Tongue (tissue), 3 donors: Measurements from ENCODE around the gene BCLAF3. TPM values are rescaled to one million over a fixed set of nuclear protein-coding genes. Genes with fewer than 3 reads are reported as not detected.

Source experiments
- DNase-seq: peaks from one replicate; pipeline ENCODE4 v3.0.0-alpha.2; 2015
- small RNA-seq: library from RNA; depleted of rRNA; stranded (forward); fragments of <200 nt; gene quantifications from one replicate; pipeline ENCODE3, GENCODE V24; 2014; ENCODE audit warnings: low replicate concordance
- total RNA-seq: library from RNA; depleted of rRNA; stranded (reverse); fragments of >200 nt; gene quantifications from one replicate; pipeline ENCODE4 v1.2.3, GENCODE V29; 2014

Gene BCLAF3
- total RNA-seq, 1 donor from 2014 or later: 12.2 TPM

- DNase-seq: no peak
Measured at GRCh38 chrX:19966056-19966455, 24.8 kb downstream of the BCLAF3 start.

GRCh38 chrX:19964017-19964710, 26.7 kb downstream of the BCLAF3 start:
- no peak for DNase-seq

DNA sequence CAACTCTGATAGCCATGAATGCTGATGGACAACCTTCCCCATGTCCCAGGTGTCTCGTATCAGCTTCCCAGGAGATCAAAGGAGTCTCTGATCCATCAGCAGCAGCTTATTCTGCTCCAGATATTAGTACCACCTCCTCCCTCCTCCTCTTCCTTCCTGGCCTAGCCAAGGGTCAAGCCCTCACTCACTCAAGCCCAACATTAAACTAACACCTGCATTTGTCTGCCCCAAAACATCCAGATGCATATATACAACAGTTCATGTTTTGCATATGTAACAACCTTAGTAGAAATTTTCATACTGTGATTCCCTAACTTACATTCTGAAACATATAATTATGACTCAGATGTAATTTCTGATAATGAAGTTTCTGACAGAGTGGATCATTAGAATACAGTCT, 29.9 kb downstream of the BCLAF3 start:
- DNase-seq: no peak

DNA sequence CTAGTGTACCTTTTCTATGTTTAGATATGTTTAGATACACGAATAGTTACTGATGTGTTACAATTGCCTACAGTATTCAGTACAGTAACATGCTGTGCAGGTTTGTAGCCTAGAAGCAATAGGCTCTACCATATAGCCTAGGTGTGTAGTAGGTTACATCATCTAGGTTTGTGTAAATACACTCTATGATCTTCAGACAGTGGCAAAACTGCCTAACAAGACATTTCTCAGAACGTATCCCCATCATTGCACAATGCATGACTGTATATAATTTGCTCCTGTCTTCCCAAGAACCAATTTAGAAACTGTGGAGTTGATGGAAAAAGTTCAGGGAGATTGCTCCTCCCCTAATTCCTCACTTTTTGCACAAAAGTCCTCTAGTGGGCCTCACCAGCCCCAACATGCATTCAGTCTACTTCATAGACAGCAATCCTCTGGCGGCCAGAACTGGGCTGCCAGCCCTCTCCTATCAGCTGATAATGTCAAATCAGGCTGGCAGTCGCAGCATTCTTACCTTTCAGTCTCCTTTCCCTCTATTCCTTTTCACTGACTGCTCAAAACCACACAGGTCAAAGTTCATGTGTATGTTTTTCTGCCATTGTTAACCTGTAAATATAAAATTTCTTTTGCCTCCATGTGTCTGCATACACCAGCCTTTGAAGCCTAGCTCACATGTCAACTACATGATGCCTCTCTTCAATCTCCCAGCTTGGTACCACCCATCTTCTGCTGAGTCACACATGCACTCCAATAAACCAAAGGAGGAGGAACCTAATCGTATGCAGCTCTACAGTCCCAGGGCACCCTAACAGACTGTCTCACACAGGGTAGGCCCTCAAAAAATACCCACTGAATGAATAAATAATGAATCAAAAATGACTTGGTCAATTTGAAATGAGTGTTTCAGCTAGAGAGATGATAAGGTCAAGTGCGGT, 32.0 kb downstream of the BCLAF3 start:
- no peak for DNase-seq

DNA sequence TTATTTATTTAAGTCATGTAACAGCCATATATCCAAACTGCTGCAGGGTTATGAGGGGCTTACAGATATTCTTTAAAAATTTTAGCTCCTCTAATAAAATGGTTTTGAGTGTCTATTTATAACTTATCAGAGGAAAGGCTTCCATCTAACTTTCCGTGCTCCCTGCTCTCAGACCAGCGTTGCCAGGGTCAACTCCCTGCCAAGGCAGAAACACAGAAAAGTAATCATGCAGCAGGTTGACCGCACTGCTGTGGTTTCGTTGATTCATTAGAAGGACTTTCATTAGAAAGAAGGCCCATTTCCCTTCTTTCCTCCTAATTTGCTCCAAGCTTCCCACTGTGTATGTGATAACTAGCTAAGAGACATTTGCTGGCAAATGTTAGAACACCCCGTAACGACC, 33.9 kb downstream of the BCLAF3 start:
- no peak for DNase-seq

DNA sequence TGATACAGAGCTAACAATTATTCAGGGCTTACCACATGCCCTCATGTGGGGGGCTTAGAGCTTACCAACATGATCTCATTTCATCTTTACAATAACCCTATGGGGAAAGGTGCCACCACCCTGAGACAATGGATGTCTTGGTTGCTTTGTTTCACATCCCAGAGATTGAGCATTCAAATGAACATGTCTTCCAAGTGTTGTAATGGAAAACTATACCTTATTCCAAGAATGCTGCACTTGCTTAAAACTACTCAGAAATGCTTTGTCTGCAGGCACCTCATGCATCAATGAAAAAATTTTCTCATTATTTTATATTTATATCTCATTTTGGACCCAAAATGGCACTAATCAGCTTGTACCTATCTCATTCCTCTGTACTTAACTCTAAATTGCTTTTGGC, 34.6 kb downstream of the BCLAF3 start:
- peak; percentile 2 for DNase-seq

GRCh38 chrX:19955306-19955705, 35.6 kb downstream of the BCLAF3 start:
- no peak for DNase-seq

DNA sequence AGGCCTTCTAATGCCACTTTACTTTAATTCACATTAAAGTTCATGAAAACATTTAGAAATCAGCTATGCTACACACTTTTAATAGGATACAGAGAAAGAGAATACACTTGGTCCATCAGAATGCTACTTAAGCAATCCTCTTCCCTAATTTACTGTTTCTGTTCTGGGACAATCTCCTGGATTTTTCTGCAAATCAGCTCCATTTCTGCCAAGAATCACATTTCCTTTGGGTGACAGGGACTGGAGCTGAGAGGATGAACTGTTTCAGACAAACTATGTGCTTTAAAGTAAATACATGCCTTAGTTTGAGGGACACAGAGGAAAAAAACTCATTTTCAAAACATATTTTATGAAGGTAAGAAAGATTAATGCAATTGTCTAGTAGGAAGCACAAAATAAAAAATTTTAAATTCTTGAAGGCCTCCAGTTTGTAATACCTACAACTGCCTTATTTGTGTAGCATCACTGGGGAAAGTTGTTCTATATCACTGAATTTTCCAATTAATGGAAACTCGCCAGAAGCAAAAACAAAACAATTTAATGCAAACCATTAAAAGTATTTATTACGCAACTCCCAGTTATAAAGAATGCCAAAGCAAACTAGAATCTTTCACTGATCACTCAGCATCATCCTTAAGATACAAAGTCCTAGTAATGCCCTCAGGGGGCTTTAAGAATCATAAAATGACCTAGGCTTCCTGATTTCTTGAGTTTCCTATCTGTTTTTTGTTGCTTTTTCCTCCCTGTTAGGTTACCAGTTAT, 36.3 kb downstream of the BCLAF3 start:
- DNase-seq: no peak

- no peak for DNase-seq
Measured at GRCh38 chrX:19953145-19953544, 37.7 kb downstream of the BCLAF3 start.

GRCh38 chrX:19949340-19949739, 41.5 kb downstream of the BCLAF3 start:
- no peak for DNase-seq

DNA sequence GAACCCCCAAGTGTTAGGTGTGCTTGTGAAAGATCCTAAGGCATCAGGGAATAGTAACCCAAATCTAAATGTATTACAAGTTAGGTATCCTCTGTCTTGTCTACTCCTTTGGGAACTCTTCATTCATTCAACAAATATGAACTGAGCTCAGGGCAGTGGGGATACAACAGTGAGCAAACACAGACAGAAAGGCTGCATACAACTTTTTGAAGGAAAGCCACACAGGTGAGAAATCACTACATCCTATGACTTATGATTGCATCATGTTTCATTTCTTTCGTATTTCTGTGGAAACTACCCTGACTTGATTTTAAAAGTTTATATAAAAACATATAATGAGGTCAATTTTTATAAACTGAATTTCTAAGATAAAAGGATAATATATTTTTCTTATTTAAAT, 43.2 kb downstream of the BCLAF3 start:
- no peak for DNase-seq

Small RNAs within 50 kb of the gene (small RNA-seq; reads per million reads assigned to genes)
- 0.19 reads per million, percentile 23 among the genes with 10 or more reads in this experiment for gene MIR23C
- gene RF00019: not detected

Other genes starting within 250 kb of the BCLAF3 start
- 16.4 TPM for gene SH3KBP1, start 103.5 kb downstream of the BCLAF3 start, total RNA-seq
- gene MAP7D2, start 125.8 kb upstream of the BCLAF3 start, total RNA-seq: 0.72 TPM
- gene EIF1AX, start 150.8 kb upstream of the BCLAF3 start, total RNA-seq: 67.5 TPM